Kidney tubule cell (primary cell): ENCODE data around the gene DRD2.

ENCODE experiments used
- DNase-seq: peaks from one replicate; pipeline ENCODE4 v3.0.0-alpha.2; 2018; ENCODE audit warnings: low spot score

The DRD2 gene

DNA sequence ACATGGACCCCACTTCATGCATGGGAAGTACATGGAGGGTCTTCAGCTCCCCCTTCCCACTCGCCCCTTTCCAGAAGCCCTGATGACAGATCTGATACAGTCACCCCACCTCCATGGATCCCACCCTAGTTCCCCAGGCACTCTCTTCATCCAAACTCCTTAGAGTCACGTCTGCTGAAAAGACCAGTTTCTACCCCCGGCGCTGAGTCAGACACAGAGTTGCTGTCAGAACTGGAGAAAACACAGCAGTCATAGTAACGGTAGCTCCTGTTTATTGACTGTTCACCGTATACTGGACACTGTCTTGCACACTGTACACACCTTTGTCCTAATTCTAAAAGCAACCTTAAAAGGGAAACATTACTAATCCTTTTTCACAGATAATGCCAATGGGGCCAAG is 29.1 kb downstream of the DRD2 start:
- no peak for DNase-seq

DNA sequence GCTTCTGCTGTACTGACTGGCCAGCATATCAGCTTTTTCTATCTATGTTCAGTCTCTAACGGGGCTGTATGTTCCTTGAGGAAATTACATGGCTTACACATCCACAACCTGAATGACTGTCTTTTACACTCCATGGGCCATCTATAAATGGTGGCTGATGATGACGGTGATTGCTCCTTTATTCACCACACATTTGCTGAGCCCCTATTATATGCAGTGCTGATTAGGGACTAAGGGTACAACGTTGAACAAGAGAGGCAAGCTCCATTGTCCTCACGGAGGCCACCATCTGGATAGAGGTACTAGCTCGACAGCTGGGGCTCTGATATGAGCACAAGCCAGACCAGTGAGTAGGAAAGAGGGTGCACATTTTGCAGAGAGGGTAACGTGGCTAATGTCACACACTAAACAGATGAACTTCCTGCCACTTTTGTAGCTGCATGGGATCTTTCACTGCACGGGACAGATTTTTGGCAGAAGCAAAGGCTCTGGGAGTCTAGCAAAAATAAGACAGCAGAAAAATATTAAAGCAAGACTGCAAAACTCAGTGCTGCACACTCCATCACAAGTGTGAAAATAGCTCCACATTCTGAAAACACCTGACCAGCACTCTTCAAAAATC is 30.6 kb downstream of the DRD2 start:
- DNase-seq = no peak

DNA sequence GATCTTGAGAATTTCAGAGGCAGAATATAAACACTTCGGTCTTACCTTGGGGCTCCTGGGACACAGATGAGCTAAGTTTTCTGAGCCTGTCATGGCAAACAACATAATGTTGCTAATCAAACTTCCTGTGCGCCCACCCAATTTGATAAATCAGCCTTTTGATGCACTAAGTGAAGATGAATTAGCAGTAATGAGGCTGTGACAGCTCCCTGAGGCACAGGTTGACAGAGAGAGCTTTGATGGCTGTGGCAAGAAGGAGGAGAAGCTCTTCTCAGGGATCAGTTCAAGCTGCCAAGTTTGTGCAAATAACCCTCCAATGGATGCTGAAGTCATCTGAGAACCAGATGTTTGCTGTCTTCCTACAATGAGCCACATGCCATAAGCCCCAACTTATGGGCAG is 34.4 kb downstream of the DRD2 start:
- no peak for DNase-seq

DNA sequence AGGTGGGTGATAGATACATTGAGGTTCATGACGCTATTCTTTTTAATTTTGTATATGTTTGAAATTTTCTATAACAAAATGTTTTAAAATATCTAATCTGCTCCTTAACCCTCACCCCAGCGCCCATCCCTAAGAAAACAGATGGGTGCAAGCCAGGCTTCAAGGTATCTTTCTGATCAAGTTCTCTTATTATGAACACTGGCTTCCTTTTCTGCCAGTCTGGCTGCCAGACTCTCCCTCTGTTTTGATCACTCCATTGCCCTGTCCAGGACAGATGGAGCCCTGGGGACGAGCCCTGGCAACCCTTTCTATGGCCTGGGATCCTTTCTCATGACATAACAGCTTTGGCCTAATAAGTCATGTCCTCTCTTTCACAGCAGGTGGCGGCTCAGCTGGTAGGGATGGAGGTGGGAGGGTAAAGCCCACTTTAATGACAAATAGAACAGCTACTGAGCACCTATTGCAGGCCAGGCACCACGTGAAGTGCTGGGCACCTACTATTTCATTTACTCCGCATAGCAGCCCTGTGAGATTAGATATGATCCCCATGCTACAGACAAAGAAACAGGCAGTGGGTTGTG is 38.4 kb downstream of the DRD2 start:
- DNase-seq = no peak

DNA sequence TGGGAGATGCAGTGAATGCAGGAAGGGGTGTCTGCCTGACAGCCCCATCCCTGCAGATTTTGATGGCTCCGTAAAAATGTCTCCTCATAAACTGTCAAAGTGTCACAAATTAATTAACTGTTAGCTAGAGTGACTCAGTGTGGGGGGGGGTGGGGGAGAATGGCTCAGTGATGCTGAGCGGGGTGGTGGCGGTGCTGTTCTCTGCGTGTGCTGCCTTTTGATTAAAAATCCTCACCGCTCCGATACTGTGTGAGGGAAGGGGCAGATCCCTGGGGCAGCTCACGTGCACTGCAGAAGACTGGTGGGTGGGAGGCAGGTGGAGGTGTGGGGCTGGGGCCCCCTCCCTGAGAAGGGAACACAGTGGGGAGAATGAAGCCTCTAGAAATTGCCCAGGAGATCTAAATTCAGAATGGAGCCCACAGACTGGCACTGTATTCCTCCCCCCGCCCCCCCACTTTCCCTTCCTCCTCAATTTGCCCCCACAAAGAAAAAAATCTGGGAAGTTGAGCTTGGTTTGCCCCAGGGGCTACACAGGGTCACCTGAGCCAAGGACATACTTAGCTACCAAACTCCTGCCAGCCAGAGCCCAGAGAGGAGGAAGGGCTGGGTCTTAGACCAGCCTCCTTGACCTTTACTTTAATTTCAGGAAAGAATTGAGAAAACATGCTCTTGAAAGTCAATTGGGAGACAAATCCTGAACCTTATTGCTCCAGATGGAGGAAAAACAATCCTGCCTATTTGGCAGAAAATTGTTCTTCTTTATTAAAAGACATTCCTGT is 39.8 kb downstream of the DRD2 start:
- DNase-seq = no peak

DNA sequence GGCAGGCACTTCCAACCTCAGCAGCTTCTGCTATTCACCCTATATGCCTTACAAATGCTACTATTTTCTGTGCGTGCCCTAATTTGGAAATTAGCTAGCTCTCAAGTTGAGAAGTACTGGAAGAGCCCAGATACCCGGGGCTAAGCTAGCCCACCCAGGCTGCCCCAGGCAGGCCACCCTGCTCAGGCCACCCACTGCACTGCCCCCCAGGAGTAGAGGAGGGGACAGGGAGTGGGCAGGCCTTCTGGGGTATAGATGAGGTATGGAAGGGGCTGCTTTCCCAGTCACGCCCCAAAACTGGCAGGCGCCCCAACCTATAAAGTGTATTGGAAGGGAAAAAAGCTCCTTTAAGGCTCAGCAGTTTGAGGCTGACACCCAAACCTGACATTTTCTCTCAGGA is 43.5 kb downstream of the DRD2 start:
- DNase-seq = no peak

DNA sequence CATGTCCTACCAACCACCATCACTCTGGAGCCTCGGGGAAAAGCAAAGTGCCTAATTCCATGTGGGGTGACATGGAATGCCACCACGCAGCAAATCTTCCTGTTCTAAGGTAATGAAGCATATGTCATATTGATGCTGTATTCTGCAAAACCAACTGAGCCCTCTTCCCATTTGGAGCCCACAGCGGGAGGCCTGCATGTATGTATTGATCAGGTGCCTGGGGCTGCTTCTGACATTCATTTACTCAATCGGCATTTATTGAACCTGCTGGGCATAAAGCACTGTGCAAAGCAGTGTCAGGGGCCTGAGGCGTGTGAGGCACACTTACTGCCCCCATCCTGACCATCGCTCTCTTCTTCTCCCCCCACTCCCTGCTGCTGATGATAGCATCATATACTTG is 48.5 kb downstream of the DRD2 start:
- DNase-seq = no peak

DNA sequence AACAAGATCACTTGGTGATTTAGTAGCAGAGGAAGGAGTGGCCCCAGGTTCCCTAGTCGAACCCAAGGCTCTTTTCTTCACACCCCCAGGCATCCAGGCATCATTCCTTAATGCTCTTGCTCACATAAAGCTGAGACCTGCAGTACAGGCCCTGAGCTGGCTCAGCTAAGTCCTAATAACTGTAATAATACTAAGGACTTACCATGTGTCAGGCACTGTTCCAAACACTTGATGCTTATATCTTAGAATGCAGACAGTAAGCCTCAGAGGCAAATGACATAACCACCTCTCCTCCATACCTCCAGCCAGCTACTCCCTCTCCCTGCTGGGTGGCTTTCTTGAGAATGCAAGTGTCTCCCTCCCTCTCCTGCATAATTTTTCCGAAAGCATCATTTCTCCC is 54.4 kb downstream of the DRD2 start:
- DNase-seq = no peak

DNA sequence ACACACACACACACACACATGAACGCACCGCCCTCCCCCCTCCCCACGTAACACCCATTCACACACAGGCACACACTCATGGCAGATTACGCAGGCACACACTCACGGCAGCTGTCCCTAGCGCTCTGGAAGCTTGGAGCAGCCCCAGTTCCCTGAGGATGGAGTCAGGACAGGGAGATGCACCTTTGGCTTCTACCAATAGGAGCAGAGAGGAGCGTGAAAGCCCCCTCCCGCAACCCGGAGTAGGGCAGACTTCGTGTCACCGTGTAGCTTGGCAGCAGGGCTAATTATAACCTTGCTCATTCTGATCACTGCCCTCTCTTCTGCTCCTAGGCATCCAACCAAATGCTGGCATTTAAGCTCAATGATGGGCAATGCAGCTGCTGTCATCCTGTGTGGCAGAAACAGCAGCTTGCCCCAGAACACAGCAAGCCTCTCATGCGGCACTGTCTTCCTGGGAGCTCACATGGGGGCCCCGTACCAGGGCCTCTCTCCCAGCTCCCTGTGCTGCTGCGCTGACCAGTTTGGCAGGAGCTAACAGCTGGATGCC is 55.7 kb downstream of the DRD2 start:
- no peak for DNase-seq

DNA sequence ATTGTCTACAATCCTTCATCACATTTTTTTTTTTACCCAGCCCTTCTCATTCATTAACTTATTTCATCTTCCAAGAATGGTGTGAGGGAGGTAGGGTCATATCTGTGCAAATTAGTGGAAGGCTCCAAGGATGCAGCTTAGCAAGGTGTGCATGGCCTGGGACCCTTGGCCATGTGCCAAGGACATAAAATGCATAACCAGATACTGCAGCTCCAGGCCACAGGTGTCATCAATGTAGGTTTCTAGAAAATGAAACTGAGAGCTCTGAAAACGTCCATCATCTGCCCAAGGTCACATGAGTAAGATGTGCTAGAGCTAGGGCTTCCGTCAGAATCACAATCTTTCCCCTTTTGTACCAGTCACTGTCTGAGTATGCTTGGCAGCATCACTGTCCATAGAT is 57.8 kb downstream of the DRD2 start:
- no peak for DNase-seq

DNA sequence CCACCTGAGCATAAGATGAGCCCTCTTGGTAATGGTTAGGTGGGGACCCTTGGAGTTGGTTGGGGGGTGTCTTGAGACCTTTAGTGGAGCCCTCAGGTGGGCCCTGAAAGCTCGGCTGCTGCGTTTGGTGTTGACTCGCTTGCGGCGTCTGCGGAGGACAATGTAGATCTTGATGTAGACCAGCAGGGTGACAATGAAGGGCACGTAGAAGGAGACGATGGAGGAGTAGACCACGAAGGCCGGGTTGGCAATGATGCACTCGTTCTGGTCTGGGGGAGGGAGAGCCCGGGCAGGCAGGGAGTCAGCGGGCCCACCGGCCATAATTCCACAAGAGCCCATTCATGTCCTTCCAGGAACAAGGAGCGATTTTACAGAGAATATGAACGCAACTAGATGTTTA is 59.9 kb downstream of the DRD2 start:
- no peak for DNase-seq

DNA sequence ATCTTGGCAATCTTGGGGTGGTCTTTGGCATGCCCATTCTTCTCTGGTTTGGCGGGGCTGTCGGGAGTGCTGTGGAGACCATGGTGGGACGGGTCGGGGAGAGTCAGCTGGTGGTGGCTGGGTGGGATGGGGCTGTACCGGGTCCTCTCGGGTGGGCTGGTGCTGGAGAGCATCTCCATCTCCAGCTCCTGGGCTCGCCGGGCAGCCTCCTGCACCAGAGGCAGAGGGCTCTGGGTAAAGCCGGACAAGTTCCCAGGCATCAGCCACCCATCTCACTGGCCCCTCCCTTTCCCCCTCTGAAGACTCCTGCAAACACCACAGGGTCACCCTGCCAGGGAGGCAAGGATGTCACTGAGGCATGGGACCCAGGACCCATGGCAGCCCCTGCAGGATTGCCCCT is 62.5 kb downstream of the DRD2 start:
- DNase-seq = no peak

DNA sequence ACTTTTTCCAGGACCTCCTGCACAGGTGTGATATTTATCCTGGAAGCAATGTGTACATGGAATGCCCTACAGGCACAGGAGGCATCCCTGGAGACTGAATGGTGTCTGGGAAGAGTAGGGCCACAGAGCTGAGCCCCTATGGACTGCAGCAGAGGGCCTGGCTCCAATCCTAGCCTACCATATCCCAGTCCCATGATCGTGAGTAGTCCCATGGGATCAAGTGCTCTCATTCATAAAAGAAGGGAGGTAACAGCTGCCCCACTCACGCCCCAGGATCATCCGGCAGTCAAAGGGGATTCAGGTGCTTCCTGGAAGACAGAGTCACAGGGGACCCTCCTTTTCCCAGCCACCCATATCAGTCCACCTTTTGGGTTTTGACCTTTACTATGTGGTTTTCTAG is 63.7 kb downstream of the DRD2 start:
- no peak for DNase-seq

DNA sequence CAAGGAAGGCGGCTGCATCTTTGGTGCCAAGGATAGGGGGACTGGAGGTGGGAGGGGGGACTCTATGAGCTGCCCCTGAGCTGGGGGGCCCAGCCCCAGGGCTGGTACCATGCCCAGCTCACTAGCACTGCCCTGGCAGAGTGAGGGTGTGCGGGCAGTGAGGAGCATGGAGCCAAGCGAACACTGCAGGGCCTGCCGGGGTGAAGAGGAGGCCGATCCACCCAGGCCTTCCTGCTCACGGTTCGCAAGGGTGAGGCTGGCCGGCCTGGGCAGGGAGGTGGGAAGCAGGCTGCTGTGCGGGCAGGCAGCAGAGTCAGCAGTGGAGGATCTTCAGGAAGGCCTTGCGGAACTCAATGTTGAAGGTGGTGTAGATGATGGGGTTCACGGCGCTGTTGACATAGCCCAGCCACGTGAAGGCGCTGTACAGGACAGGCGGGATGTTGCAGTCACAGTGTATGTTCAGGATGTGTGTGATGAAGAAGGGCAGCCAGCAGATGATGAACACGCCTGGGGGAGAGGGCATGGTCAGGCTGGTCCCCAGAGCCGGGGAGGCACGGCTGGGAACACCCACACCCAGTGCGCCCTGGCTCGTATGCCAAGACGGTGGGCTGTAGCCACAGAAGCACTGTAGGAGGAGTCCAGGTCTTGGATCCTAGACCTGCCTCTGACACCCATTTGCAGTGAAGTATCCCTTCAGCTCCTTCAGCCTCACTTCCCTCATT is 64.6 kb downstream of the DRD2 start:
- DNase-seq = no peak

DNA sequence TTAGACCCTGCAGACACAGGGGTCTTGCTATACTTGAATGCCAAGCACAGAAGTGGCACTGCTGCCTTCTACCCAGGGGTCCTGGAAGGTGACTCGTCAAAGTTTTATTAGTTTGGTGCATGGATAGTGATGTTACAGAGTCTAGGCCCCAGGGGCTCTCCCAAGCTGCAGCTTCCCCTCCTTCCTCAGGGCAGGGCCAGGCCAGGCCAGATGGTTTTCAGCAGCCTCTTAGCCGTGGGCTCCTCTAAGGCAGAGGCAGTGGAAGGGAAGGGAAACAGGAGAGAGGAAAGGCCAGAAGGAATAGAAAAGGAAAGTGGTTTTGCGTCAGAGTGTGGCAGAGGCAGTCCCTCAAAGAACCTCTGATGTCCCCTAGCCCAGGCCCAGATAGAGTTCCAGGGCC is 65.7 kb downstream of the DRD2 start:
- no peak for DNase-seq

DNA sequence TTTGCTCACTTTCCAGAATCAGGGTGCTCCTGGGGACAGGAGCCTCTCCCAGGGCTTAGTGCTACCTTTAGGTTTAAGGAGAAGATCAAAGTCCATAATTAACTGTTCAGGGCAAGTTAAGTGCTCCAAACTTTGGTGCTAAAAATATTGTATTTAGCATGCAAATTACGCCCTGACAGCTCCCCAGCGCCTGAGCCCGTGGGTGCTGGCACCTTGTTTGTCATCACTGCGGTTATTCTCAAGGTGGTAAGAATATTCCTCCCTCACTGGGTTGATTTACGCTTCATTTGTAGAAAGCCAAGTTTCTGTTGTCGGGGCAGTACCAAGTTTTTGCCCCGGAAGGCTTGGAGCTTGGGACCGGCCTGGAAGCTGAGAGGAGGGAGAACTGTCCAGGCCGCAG is 66.3 kb downstream of the DRD2 start:
- no peak for DNase-seq

DNA sequence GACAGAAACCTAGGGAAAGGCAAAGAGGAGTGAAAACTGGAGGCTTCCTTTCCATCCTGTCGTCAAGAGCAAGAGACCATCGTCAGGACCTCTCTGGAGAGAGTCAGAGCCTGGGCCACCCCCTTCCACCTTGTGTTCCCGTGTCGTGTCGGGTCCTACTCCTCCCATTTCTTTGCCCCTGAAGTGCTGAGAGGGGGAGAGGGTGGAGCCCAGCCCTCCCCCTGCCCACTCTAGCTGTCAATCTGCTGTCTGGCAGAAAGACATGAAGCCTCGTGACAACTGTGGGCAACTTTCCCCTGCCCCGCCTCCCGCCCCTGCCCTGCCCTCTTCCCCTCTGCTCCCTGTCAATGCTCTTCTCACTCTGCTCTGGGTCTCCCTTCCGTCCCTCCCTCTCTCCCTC is 67.0 kb downstream of the DRD2 start:
- DNase-seq = no peak

DNA sequence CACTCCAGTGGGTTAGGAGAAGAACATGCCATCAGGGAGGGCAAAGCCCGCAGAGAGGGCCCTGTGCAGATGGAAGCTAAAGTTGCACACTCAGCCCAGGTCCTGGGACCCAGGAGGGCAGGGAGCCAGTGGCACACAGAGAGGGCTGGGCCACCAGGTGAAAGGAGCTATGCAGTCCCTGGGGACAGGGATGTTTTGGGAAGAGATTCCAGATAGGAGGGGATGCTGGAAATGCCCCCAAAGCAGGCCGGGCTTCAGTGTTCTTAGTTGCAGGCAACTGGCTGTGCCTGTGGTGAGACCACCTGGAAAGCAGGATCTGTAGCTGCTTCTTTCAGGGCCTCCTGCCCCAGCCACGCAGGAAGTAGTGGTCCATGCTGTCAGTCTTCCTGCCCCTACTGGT is 68.0 kb downstream of the DRD2 start:
- DNase-seq = no peak

DNA sequence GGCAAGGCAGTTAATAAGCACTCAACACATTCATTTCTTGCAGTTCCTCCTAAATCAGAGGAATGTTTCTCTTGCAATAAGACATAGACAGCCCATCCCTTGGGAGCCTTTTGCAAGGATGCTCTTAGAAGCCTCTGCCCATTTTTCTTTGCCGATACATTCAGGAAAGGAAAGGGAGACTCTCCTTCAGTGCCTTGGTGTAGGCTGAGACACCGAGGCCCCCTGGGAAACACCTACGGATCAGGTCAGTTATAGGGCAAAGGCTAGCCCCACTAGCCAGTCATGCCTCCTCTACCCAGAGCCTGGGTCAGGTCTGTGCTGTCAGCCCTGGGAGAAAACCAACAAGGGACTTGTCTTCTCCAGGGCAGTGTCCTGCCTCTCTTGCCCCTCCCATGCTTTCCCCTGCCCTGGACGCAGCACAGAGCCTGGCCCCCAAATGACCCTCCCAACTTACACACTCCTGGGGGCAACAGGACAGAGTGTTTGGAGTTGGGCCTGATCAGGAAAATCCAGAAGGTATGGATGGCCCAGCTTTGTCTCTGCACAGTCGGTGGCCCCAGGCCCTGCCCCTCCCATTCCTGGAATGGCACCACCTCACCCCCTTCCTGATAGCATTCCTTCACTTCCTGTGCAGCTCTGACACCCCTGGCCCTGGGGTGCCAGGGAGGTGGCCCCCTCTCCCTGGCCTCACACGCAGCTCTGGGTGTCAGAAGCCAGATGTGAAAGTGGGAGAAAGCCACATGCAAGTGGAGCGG is 69.3 kb downstream of the DRD2 start:
- no peak for DNase-seq

DNA sequence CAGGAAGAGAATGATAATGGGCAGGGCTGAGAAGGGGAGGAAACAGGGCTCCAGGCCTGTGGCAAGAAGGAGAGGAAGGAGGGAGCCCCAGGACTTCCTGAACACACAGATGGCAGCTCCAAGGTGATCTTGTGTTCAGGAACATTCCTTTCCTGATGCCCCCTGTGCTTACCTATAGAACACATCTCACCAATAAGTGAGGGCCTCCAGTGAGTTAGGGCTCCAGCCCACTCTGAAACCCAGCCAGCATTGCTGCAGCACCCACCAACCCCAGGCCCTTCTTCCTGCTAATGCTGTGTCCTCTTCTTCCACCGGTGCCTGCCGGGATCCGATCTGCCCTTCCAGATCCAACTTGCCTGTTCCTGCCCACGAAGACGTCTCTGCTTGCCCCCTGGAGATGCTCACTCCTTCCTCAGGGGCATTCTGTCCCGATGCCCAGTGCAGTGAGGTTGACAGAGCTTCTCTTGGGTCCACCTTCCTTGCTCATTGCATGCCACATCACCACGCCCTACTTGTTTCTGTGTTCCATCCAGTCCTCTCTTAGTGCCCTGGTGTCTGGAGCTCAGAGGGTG is 70.3 kb downstream of the DRD2 start:
- DNase-seq = no peak

DNA sequence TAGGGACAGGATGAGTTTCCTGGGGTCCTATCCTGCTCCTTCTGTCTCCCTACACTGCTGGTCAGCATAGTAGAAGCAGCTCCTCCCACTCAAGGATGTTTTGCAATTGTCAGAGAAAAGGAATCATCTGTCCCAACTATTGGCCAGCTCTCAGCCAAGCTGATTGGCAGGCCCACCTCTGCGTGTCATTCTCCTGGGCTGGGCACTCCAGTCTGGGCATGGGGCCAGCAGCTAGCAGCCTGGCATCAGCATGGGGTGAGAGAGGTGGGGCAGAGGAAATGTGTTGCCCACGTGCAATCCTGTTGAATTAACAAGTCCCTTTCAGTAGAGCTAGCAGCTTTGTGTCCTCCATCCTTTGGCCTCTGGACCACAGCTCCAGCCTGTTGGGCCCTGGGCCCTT is 73.5 kb downstream of the DRD2 start:
- peak; percentile 86 for DNase-seq
